ENCODE data around the gene STAC3. TPM values are rescaled to one million over a fixed set of nuclear protein-coding genes. Genes with fewer than 3 reads are reported as not detected.

STAC3 gene
- total and polyA plus RNA-seq, 2 donors (not counting 1 experiment from before 2014, with no cell fraction given): 0.33 TPM

- Histone ChIP-seq H3K27me3 (ENCODE audit: control insufficient read depth, insufficient read depth, low read length) (peaks cover 48% of the 10 kb centered on the region), H4K20me1 (ENCODE audit: control insufficient read depth, extremely low read depth, insufficient read depth, low read length) (no peaks in the 10 kb centered on the region), H3K9me3 (ENCODE audit: control insufficient read depth, insufficient read depth, low read depth, low read length) (no peaks in the 10 kb centered on the region), H3K4me1 (ENCODE audit: control insufficient read depth, extremely low read depth, insufficient read depth, low read length) (peaks cover 9% of the 10 kb centered on the region), H2AFZ (ENCODE audit: low read length) (no peak overlapping the region), H3K79me2 (ENCODE audit: control insufficient read depth, insufficient read depth, low read length) (no peaks in the 10 kb centered on the region), H3K4me2 (ENCODE audit: extremely low read depth, insufficient read depth, low read length) (no peak overlapping the region), H3K4me3 (replicated peaks in 1 of 4; ENCODE audit: control extremely low read depth in 1 of 4, insufficient read depth in 1 of 4, low read depth in 3 of 4, low read length in 4 of 4) (no peak overlapping the region), H3K27ac (ENCODE audit: insufficient read depth, low read length) (no peak overlapping the region), H3K9ac (ENCODE audit: insufficient read depth, low read length) (no peak overlapping the region), H3K36me3 (ENCODE audit: control insufficient read depth, insufficient read depth, low read length) (peaks cover 3% of the 10 kb centered on the region)
- TF ChIP-seq CTCF (conservative IDR thresholded peaks at IDR 0.05 in 1 of 2, IDR thresholded peaks at IDR 0.05 in 1 of 2; ENCODE audit: low read depth in 1 of 2, low read length in 2 of 2): no peak
- no peak for TF ChIP-seq EZH2 (IDR thresholded peaks at IDR 0.05; ENCODE audit: low read length, missing control alignments)
- DNase-seq (ENCODE audit: low read depth in 2 of 2): peak in 1 of 2 donors; percentile 32
These were observed 32.7 kb downstream of the STAC3 start for GRCh38 chr12:57218030-57218853.

GRCh38 chr12:57216921-57217879 is 33.8 kb downstream of the STAC3 start:
- Histone ChIP-seq H3K4me3 (replicated peaks in 1 of 4; ENCODE audit: control extremely low read depth in 1 of 4, insufficient read depth in 1 of 4, low read depth in 3 of 4, low read length in 4 of 4) (peak overlapping the region; percentile 9 to 57 (median 20)), H3K27me3 (ENCODE audit: control insufficient read depth, insufficient read depth, low read length) (peaks cover 48% of the 10 kb centered on the region), H3K4me2 (ENCODE audit: extremely low read depth, insufficient read depth, low read length) (peak overlapping the region; percentile 44), H3K36me3 (ENCODE audit: control insufficient read depth, insufficient read depth, low read length) (peaks cover 8% of the 10 kb centered on the region), H2AFZ (ENCODE audit: low read length) (no peak overlapping the region), H4K20me1 (ENCODE audit: control insufficient read depth, extremely low read depth, insufficient read depth, low read length) (no peaks in the 10 kb centered on the region), H3K4me1 (ENCODE audit: control insufficient read depth, extremely low read depth, insufficient read depth, low read length) (peaks cover 9% of the 10 kb centered on the region), H3K9ac (ENCODE audit: insufficient read depth, low read length) (peak overlapping the region; percentile 1), H3K27ac (ENCODE audit: insufficient read depth, low read length) (no peak overlapping the region), H3K79me2 (ENCODE audit: control insufficient read depth, insufficient read depth, low read length) (no peaks in the 10 kb centered on the region), H3K9me3 (ENCODE audit: control insufficient read depth, insufficient read depth, low read depth, low read length) (no peaks in the 10 kb centered on the region)
- TF ChIP-seq CTCF (conservative IDR thresholded peaks at IDR 0.05 in 1 of 2, IDR thresholded peaks at IDR 0.05 in 1 of 2; ENCODE audit: low read depth in 1 of 2, low read length in 2 of 2): no peak
- peak; percentile 92 for TF ChIP-seq EZH2 (IDR thresholded peaks at IDR 0.05; ENCODE audit: low read length, missing control alignments)
- no peak for DNase-seq (ENCODE audit: low read depth in 2 of 2)
